Forelimb muscle (tissue), 1 donor: ENCODE data around the gene RNH1. TPM values are rescaled to one million over a fixed set of nuclear protein-coding genes. Genes with fewer than 3 reads are reported as not detected.

ENCODE experiments used
- DNase-seq: peaks from one replicate; pipeline ENCODE4 v3.0.0-alpha.2; 2013; ENCODE audit warnings: low read depth
- polyA plus RNA-seq: library from polyadenylated mRNA; unstranded; fragments of 120-200 nt; gene quantifications from one replicate; pipeline ENCODE4 v1.2.1, GENCODE V29; 2013; ENCODE audit not compliant: insufficient read length

Gene RNH1
- polyA plus RNA-seq, 1 donor, result 85.0 TPM

- no peak for DNase-seq
Measured at GRCh38 chr11:499201-500076, 7.6 kb downstream of the RNH1 start.

- no peak for DNase-seq
Measured at GRCh38 chr11:498297-499181, 8.5 kb downstream of the RNH1 start.

GRCh38 chr11:497565-498296 lies 9.3 kb downstream of the RNH1 start:
- DNase-seq, result no peak

GRCh38 chr11:496834-497564 lies 10.0 kb downstream of the RNH1 start:
- DNase-seq, result no peak

- no peak for DNase-seq
Measured at GRCh38 chr11:495537-495931, 11.5 kb downstream of the RNH1 start.

- no peak for DNase-seq
Measured at GRCh38 chr11:494761-495536, 12.1 kb downstream of the RNH1 start.

- DNase-seq, result no peak
Measured at GRCh38 chr11:492427-493226, 14.4 kb downstream of the RNH1 start.

- DNase-seq, result no peak
Measured at GRCh38 chr11:491358-491757, 15.7 kb downstream of the RNH1 start.

GRCh38 chr11:490930-491260 lies 16.1 kb downstream of the RNH1 start:
- DNase-seq, result no peak

GRCh38 chr11:490186-490929 lies 16.7 kb downstream of the RNH1 start:
- no peak for DNase-seq

GRCh38 chr11:489610-490185 lies 17.3 kb downstream of the RNH1 start:
- DNase-seq, result no peak

- no peak for DNase-seq
Measured at GRCh38 chr11:488992-489391, 18.1 kb downstream of the RNH1 start.

- no peak for DNase-seq
Measured at GRCh38 chr11:488579-488978, 18.5 kb downstream of the RNH1 start.

GRCh38 chr11:488062-488461 lies 19.0 kb downstream of the RNH1 start:
- DNase-seq, result no peak

GRCh38 chr11:487571-488021 lies 19.4 kb downstream of the RNH1 start:
- DNase-seq, result no peak

GRCh38 chr11:486189-486588 lies 20.9 kb downstream of the RNH1 start:
- no peak for DNase-seq

- DNase-seq, result no peak
Measured at GRCh38 chr11:484616-485015, 22.4 kb downstream of the RNH1 start.

- no peak for DNase-seq
Measured at GRCh38 chr11:479311-479710, 27.7 kb downstream of the RNH1 start.
